ENCODE data around the gene MAP2K4.

GRCh38 chr17:12040478-12040877, 19.8 kb downstream of the MAP2K4 start:
- TF ChIP-seq, protein P1, sequence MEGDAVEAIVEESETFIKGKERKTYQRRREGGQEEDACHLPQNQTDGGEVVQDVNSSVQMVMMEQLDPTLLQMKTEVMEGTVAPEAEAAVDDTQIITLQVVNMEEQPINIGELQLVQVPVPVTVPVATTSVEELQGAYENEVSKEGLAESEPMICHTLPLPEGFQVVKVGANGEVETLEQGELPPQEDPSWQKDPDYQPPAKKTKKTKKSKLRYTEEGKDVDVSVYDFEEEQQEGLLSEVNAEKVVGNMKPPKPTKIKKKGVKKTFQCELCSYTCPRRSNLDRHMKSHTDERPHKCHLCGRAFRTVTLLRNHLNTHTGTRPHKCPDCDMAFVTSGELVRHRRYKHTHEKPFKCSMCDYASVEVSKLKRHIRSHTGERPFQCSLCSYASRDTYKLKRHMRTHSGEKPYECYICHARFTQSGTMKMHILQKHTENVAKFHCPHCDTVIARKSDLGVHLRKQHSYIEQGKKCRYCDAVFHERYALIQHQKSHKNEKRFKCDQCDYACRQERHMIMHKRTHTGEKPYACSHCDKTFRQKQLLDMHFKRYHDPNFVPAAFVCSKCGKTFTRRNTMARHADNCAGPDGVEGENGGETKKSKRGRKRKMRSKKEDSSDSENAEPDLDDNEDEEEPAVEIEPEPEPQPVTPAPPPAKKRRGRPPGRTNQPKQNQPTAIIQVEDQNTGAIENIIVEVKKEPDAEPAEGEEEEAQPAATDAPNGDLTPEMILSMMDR (IDR thresholded peaks at IDR 0.05 in 8 of 11, conservative IDR thresholded peaks at IDR 0.05 in 3 of 11) = no peak
- no peak for TF ChIP-seq POLR2AphosphoS5 (IDR thresholded peaks at IDR 0.05)

Measured in spleen (tissue), 7 donors.